PFSK-1 (cell line): ENCODE results near the gene TNFRSF1B.

ENCODE experiments used
- POLR2AphosphoS5 ChIP-seq: IDR thresholded peaks from 2 replicates; pipeline ENCODE4 v1.6.1; 2012; ENCODE audit warnings: low read depth, mild to moderate bottlenecking, control low read depth, low read length, moderate library complexity
- SIN3A ChIP-seq: IDR thresholded peaks from 2 replicates; pipeline ENCODE4 v1.6.1; 2012; ENCODE audit warnings: mild to moderate bottlenecking, low read length, moderate library complexity, borderline replicate concordance; ENCODE audit not compliant: insufficient read depth
- TF ChIP-seq, protein P1 (sequence below), 2 experiments: IDR thresholded peaks; 2 replicates each; pipeline versions ENCODE4 v1.6.1 to v1.8.0; 2011 to 2012; ENCODE audit warnings: low read depth in 2 of 2, low read length in 2 of 2, control low read depth in 1 of 2, inconsistent platforms in 1 of 2, mild to moderate bottlenecking in 1 of 2, moderate library complexity in 1 of 2; ENCODE audit not compliant: insufficient read depth in 1 of 2

DNA sequence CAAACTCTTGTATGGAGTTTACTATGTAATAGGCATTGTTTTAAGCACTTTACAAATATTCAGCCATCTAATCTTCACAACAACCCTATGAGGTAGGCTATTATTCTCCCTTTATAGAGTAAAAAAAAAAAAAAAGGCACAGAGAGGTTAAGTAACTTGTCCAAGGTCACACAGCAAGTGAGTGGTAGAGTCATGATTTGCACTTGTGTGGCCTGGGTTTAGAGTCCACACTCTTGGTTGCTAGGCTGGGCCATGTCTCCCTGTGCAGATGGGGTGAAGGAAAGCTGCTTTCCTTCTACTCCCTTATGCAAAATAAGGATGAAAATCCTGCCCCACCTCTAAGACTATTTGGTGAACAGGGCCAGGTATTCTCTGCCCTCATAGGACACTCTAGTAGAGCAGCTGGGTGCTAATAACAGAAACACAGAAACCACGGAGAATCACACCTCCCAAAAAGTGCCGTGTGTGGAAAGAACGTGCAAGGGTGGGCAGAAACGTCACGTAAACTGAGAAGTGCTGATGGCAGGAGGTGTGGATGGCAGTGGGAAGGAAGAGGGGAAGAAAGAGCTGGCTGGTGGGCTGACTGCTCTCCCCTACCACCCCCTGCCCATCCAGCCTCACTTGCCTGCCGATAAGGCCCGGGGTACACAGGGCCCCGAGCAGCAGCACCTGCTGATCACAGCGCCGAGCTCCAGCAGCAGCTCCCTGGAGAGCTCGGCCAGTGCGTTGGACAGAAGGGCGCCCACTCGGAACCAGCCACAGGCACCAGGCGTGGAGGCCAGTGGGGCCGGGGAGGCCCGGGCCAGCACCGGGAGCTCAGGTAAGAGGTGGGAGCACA is 34.8 kb downstream of the TNFRSF1B start:
- no peak for TF ChIP-seq POLR2AphosphoS5
- TF ChIP-seq, protein P1, sequence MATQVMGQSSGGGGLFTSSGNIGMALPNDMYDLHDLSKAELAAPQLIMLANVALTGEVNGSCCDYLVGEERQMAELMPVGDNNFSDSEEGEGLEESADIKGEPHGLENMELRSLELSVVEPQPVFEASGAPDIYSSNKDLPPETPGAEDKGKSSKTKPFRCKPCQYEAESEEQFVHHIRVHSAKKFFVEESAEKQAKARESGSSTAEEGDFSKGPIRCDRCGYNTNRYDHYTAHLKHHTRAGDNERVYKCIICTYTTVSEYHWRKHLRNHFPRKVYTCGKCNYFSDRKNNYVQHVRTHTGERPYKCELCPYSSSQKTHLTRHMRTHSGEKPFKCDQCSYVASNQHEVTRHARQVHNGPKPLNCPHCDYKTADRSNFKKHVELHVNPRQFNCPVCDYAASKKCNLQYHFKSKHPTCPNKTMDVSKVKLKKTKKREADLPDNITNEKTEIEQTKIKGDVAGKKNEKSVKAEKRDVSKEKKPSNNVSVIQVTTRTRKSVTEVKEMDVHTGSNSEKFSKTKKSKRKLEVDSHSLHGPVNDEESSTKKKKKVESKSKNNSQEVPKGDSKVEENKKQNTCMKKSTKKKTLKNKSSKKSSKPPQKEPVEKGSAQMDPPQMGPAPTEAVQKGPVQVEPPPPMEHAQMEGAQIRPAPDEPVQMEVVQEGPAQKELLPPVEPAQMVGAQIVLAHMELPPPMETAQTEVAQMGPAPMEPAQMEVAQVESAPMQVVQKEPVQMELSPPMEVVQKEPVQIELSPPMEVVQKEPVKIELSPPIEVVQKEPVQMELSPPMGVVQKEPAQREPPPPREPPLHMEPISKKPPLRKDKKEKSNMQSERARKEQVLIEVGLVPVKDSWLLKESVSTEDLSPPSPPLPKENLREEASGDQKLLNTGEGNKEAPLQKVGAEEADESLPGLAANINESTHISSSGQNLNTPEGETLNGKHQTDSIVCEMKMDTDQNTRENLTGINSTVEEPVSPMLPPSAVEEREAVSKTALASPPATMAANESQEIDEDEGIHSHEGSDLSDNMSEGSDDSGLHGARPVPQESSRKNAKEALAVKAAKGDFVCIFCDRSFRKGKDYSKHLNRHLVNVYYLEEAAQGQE (IDR thresholded peaks at IDR 0.05; ENCODE audit: insufficient read depth in 1 of 2, low read depth in 2 of 2, low read length in 2 of 2): no peak
- TF ChIP-seq SIN3A: no peak
